Jurkat, Clone E6-1 (cell line): ENCODE results near the gene PHLDB3.
"Not testable (repeated sequence)": the region's sequence is repeated elsewhere in the genome, so short reads cannot be mapped to it uniquely, and the experiment has no call there.

Experiments
- DNase-seq: peaks from one replicate; pipeline ENCODE4 v3.0.0-alpha.2; 2011; ENCODE audit warnings: low read depth, low spot score
- H3K4me3 ChIP-seq: 2 replicates; pipeline ENCODE4 v1.5.1; 2011; ENCODE audit warnings: mild to moderate bottlenecking, low read length, control low read depth, moderate library complexity

The PHLDB3 gene

GRCh38 chr19:43455321-43456113, 49.0 kb downstream of the PHLDB3 start:
- H3K4me3 ChIP-seq, result no peak overlapping the region
- no peak for DNase-seq

- no peak overlapping the region for H3K4me3 ChIP-seq
- DNase-seq, result no peak
Measured at GRCh38 chr19:43454031-43454430, 50.5 kb downstream of the PHLDB3 start.

- no peak overlapping the region for H3K4me3 ChIP-seq
- DNase-seq, result no peak
Measured at GRCh38 chr19:43452582-43452981, 52.0 kb downstream of the PHLDB3 start.

- no peak overlapping the region for H3K4me3 ChIP-seq
- no peak for DNase-seq
Measured at GRCh38 chr19:43450545-43450997, 54.0 kb downstream of the PHLDB3 start.

- no peak overlapping the region for H3K4me3 ChIP-seq
- no peak for DNase-seq
Measured at GRCh38 chr19:43447655-43448054, 56.9 kb downstream of the PHLDB3 start.

- DNase-seq, result peak; percentile 57
Measured at GRCh38 chr19:43446746-43447489, 57.6 kb downstream of the PHLDB3 start.

GRCh38 chr19:43445426-43445825, 59.1 kb downstream of the PHLDB3 start:
- H3K4me3 ChIP-seq, result no peak overlapping the region
- DNase-seq, result no peak

More at GRCh38 chr19:43446746-43447489, 57.6 kb downstream of the PHLDB3 start:
- no peak overlapping the region for H3K4me3 ChIP-seq

GRCh38 chr19:43444531-43445287, 59.8 kb downstream of the PHLDB3 start:
- no peak for DNase-seq
- H3K4me3 ChIP-seq, result no peak overlapping the region

- not testable (repeated sequence) for H3K4me3 ChIP-seq, DNase-seq
Measured at GRCh38 chr19:43444091-43444490, 60.5 kb downstream of the PHLDB3 start.

GRCh38 chr19:43441716-43442115, 62.8 kb downstream of the PHLDB3 start:
- no peak for DNase-seq
- no peak overlapping the region for H3K4me3 ChIP-seq

- no peak overlapping the region for H3K4me3 ChIP-seq
- DNase-seq, result no peak
Measured at GRCh38 chr19:43439709-43440063, 64.9 kb downstream of the PHLDB3 start.

GRCh38 chr19:43439032-43439708, 65.4 kb downstream of the PHLDB3 start:
- DNase-seq, result peak; percentile 86
- H3K4me3 ChIP-seq, result peak overlapping the region; percentile 22

GRCh38 chr19:43438291-43439031, 66.1 kb downstream of the PHLDB3 start:
- peak; percentile 73 for DNase-seq
- H3K4me3 ChIP-seq, result peak overlapping the region; percentile 22

GRCh38 chr19:43437712-43438111, 66.8 kb downstream of the PHLDB3 start:
- H3K4me3 ChIP-seq, result no peak overlapping the region
- no peak for DNase-seq

- H3K4me3 ChIP-seq, result not testable (repeated sequence)
Measured at GRCh38 chr19:43437284-43437683, 67.3 kb downstream of the PHLDB3 start.

GRCh38 chr19:43435775-43436174, 68.8 kb downstream of the PHLDB3 start:
- no peak overlapping the region for H3K4me3 ChIP-seq
- DNase-seq, result no peak

More at GRCh38 chr19:43437284-43437683, 67.3 kb downstream of the PHLDB3 start:
- DNase-seq, result not testable (repeated sequence)

GRCh38 chr19:43433689-43434088, 70.9 kb downstream of the PHLDB3 start:
- DNase-seq, result no peak
- H3K4me3 ChIP-seq, result no peak overlapping the region

- no peak for DNase-seq
- no peak overlapping the region for H3K4me3 ChIP-seq
Measured at GRCh38 chr19:43433358-43433673, 71.2 kb downstream of the PHLDB3 start.

GRCh38 chr19:43430976-43431375, 73.6 kb downstream of the PHLDB3 start:
- no peak for DNase-seq
- no peak overlapping the region for H3K4me3 ChIP-seq
